ENCODE data around the gene EMB. TPM values are rescaled to one million over a fixed set of nuclear protein-coding genes. Genes with fewer than 3 reads are reported as not detected.

Gene EMB
- total and polyA plus RNA-seq, 9 of the 15 experiments (the other 6 are each of a cell fraction or from before 2014, with no cell fraction given), result 0.31 TPM; not detected in 8

DNA sequence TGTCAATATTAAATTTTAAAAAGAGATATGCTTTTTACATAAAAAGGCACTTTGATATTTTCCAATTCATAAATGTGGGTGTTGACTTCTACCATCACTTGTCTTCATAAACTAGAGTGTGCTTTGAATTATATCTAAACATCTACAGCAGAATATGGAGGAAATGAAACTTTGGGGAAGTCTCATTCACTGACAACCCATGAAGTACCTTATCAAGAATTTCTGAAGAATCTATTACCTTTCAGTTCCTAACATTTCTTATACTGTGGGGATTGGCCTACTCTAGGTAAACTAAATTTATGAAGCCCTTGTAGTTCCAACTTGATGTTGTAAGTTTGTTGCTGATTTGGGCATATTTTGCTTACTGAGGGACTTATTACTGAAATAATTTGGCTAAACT lies 81.9 kb downstream of the EMB start:
- Histone ChIP-seq H3K4me1 (replicated peaks in 1 of 2; ENCODE audit: control insufficient read depth in 2 of 2, insufficient read depth in 2 of 2, low read length in 2 of 2) (no peaks in the 10 kb centered on the region), H3K4me2 (ENCODE audit: insufficient read depth, low read length) (no peak overlapping the region), H2AFZ (ENCODE audit: low read depth, low read length) (no peak overlapping the region), H3K27me3 (ENCODE audit: control insufficient read depth in 2 of 2, insufficient read depth in 2 of 2, low read length in 2 of 2) (no peaks in the 10 kb centered on the region), H4K20me1 (replicated peaks; ENCODE audit: control insufficient read depth, insufficient read depth, low read length) (no peaks in the 10 kb centered on the region), H3K4me3 (no peak overlapping the region), H3K79me2 (ENCODE audit: control insufficient read depth, insufficient read depth, low read length) (no peaks in the 10 kb centered on the region), H3K9me1 (ENCODE audit: control insufficient read depth, insufficient read depth, low read length) (no peaks in the 10 kb centered on the region), H3K9ac (ENCODE audit: insufficient read depth in 1 of 2, low read depth in 2 of 2, low read length in 2 of 2) (no peak overlapping the region), H3K27ac (ENCODE audit: extremely low read depth, low read depth, low read length) (no peak overlapping the region), H3K9me3 (replicated peaks; ENCODE audit: control insufficient read depth, insufficient read depth, low read depth, low read length) (no peaks in the 10 kb centered on the region), H3K36me3 (ENCODE audit: control insufficient read depth, insufficient read depth, low read length) (no peaks in the 10 kb centered on the region)
- POLR2A ChIA-PET, result no interaction called here
- intact Hi-C loops (cut with micrococcal nuclease) (no loop called here), in situ Hi-C loops (cut with MboI) (no loop called here)
- CTCF ChIA-PET (ENCODE audit: low intra/inter-chr PET ratio), result interaction anchor here (0.5 kb wide), 1 partner anchor 561 kb away, joined by 4 read pairs; no protein-coding TSS in a partner anchor
- no TSS peak for BruUV-seq (replicated peaks)
- FAIRE-seq, result no peak
- ATAC-seq, result no peak
- no peak for DNase-seq (ENCODE audit: extremely low read depth in 1 of 4, low spot score in 3 of 4)
- TF ChIP-seq POLR2A (conservative IDR thresholded peaks at IDR 0.05), result no peak
- TF ChIP-seq, protein P1, sequence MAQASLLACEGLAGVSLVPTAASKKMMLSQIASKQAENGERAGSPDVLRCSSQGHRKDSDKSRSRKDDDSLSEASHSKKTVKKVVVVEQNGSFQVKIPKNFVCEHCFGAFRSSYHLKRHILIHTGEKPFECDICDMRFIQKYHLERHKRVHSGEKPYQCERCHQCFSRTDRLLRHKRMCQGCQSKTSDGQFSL (CRISPR knock-in tag; IDR thresholded peaks at IDR 0.05), result no peak
- TF ChIP-seq, protein P1 (tag; IDR thresholded peaks at IDR 0.05), result no peak
- no peak for TF ChIP-seq HMG20A (CRISPR knock-in tag; conservative IDR thresholded peaks at IDR 0.05)
- no peak for TF ChIP-seq SMARCC2 (IDR thresholded peaks at IDR 0.05; ENCODE audit: low read depth)
- no peak for TF ChIP-seq DIDO1 (tag; IDR thresholded peaks at IDR 0.05; ENCODE audit: low read depth)
- TF ChIP-seq DDX20 (tag; IDR thresholded peaks at IDR 0.05; ENCODE audit: low read depth), result no peak
- no peak for TF ChIP-seq GTF2E2 (tag; IDR thresholded peaks at IDR 0.05)
- no peak for TF ChIP-seq ZFPM2 (CRISPR knock-in tag; IDR thresholded peaks at IDR 0.05)
- TF ChIP-seq ZNF75A (CRISPR knock-in tag; IDR thresholded peaks at IDR 0.05), result no peak
- no peak for TF ChIP-seq ZNF436 (CRISPR knock-in tag; IDR thresholded peaks at IDR 0.05)
- TF ChIP-seq KDM1A (IDR thresholded peaks at IDR 0.05), result no peak
- TF ChIP-seq, protein P2, sequence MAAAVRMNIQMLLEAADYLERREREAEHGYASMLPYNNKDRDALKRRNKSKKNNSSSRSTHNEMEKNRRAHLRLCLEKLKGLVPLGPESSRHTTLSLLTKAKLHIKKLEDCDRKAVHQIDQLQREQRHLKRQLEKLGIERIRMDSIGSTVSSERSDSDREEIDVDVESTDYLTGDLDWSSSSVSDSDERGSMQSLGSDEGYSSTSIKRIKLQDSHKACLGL (CRISPR knock-in tag; IDR thresholded peaks at IDR 0.05; ENCODE audit: borderline replicate concordance, poor library complexity, severe bottlenecking), result no peak
- TF ChIP-seq TARDBP (IDR thresholded peaks at IDR 0.05), result no peak
- no peak for TF ChIP-seq ZNF41 (CRISPR knock-in tag; conservative IDR thresholded peaks at IDR 0.05)
- no peak for TF ChIP-seq ZNF347 (CRISPR knock-in tag; IDR thresholded peaks at IDR 0.05; ENCODE audit: low read depth)
- no peak for TF ChIP-seq KLF1 (tag; IDR thresholded peaks at IDR 0.05)
- TF ChIP-seq, protein P3, sequence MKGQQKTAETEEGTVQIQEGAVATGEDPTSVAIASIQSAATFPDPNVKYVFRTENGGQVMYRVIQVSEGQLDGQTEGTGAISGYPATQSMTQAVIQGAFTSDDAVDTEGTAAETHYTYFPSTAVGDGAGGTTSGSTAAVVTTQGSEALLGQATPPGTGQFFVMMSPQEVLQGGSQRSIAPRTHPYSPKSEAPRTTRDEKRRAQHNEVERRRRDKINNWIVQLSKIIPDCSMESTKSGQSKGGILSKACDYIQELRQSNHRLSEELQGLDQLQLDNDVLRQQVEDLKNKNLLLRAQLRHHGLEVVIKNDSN (CRISPR knock-in tag; IDR thresholded peaks at IDR 0.05), result no peak

Data from K562 (cell line).